ENCODE measurements around the gene RANBP17.
"Not testable (repeated sequence)": the region's sequence is repeated elsewhere in the genome, so short reads cannot be mapped to it uniquely, and the experiment has no call there.

The RANBP17 gene

GRCh38 chr5:170861917-170862766 is at the start of gene RANBP17:
Gene RANBP17 (plus strand): TSS chr5:170862018.
- no peak for DNase-seq

- no peak for DNase-seq
Observed at GRCh38 chr5:170813231-170813630, 48.6 kb upstream of the RANBP17 start.

DNA sequence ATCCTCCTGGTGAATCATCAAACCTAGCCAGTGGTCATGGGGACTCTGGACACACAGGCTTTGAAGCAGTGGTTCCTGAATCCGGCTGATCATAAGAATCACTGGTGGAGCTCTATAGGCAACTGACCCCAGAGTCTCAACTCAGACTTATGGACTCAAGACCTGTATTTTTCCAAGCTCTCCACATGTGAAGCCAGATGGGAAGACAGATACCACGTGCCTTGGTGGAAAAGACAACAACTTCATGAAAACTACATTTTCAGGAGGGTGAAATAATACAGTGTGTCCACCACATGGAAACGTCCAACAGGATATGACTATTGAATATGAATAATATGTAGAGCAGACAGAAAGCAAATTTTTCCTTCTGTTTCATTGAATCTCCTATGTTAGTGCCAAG is 44.6 kb upstream of the RANBP17 start:
- DNase-seq = no peak

- DNase-seq = no peak
Observed at GRCh38 chr5:170818232-170818631, 43.6 kb upstream of the RANBP17 start.

GRCh38 chr5:170819824-170820223 is 42.0 kb upstream of the RANBP17 start:
- DNase-seq = no peak

GRCh38 chr5:170821257-170821800 is 40.5 kb upstream of the RANBP17 start:
- no peak for DNase-seq

DNA sequence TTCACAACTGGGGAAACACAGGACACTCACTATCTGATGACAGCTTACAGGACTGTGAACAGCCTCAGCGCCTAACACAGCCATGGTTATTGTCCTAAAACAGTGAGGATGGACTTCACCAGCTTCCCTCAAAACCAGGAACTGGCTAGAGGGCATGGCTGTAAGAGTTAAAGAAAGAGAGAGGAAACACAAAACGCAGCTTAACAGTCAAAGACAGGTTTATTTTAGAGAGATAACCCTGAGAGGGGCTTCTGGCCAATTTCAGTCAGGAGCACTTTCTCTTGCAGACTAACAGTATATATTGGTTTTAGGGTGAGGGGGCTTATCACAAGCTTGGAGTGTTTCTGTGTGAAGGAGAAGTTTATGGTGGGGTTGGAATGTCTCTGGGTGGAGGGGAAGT is 35.7 kb upstream of the RANBP17 start:
- no peak for DNase-seq

- DNase-seq = no peak
Observed at GRCh38 chr5:170832241-170832640, 29.6 kb upstream of the RANBP17 start.

- not testable (repeated sequence) for DNase-seq
Observed at GRCh38 chr5:170833981-170834380, 27.8 kb upstream of the RANBP17 start.

- no peak for DNase-seq
Observed at GRCh38 chr5:170836226-170836625, 25.6 kb upstream of the RANBP17 start.

- DNase-seq = no peak
Observed at GRCh38 chr5:170843870-170844269, 17.9 kb upstream of the RANBP17 start.

DNA sequence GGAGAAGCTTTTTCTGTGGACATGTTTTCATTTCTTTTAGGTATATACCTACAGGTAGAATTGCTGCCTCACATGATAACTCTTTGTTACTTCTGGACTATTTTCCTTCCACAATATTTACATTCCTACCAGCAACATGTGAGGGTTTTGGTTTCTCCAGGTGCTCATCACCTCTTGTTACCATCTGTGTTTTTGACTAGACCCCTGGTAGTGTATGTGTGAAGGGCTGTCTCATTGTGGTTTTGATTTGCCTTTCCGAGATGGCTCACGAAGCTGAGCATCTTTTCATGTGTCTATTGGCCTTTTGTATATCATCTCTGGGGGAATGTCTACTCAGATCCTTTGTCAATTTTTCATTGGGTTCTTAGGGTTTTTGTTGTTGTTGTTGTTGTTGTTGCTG is 17.2 kb upstream of the RANBP17 start:
- DNase-seq = no peak

DNA sequence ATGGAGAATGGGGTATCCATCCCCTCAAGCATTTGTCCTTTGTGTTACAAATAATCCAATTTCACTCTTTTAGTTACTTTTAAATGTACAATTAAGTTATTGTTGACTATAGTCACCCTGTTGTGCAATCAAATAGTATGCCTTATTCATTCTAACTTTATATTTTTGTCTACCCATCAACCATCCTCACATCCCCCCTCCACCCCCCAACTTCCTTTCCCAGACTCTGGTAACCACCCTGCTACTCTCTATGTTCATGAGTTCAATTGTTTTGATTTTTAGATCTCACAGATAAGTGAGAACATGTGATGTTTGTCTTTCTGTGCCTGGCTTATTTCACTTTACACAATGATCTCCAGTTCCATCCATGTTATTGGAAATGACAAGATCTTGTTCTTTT is 15.4 kb upstream of the RANBP17 start:
- DNase-seq = no peak

GRCh38 chr5:170846846-170847245 is 15.0 kb upstream of the RANBP17 start:
- DNase-seq = no peak

DNA sequence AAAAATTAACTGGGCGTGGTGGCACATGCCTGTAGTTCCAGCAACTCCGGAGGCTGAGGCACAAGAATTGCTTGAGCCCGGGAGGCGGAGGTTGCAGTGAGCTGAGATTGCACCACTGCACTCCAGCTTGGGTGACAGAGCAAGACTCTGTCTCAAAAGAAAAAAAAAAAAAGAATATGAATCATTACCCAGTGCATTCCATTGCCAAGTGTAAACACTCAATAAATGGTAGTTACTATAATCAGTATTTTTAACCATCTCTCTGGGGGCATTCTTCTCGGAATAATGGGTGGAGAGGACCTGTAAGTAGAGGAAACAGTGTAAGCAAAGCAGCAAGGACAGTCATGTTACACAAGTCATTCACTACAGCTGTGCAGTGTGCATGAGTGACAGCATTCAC is 13.8 kb upstream of the RANBP17 start:
- no peak for DNase-seq

- no peak for DNase-seq
Observed at GRCh38 chr5:170849374-170849773, 12.4 kb upstream of the RANBP17 start.

GRCh38 chr5:170854566-170854965 is 7.3 kb upstream of the RANBP17 start:
- no peak for DNase-seq

- DNase-seq = no peak
Observed at GRCh38 chr5:170857066-170857465, 4.8 kb upstream of the RANBP17 start.

DNA sequence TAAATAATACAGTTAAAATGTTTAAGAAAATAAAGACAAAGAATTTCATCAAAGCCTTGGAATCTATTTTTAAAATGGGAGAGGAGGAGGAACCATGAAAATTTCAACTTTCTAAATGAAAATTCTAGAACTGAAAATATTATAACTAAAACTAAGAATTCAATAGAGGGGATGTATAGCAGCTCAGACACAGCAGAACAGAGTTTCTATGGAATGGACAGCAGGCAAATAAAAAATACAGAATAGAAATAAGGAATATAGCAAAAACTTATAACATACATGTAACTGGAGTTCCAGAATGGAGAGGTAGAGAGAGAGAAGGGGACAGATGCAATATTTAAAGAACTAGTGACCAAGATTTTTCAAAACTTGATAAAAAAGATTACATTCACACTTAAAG is 1.4 kb upstream of the RANBP17 start:
- DNase-seq = no peak

GRCh38 chr5:170860818-170861666 is 776 bp upstream of the RANBP17 start:
- DNase-seq = no peak

DNA sequence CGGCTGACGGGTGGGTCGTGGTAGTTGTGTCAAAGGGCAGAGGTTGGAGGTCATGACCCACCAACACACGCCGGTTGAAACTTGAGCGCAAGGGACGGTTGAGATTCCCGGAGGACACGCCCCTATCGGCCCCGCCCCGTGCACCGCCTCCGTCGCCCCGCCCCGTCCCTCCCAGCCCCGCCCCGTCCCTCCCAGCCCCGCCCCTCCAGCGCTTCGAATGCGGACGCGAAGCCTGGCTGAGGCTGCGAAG is 226 bp upstream of the RANBP17 start:
- peak; percentile 33 for DNase-seq

- DNase-seq = no peak
Observed at GRCh38 chr5:170863646-170864045, 1.8 kb downstream of the RANBP17 start.

DNA sequence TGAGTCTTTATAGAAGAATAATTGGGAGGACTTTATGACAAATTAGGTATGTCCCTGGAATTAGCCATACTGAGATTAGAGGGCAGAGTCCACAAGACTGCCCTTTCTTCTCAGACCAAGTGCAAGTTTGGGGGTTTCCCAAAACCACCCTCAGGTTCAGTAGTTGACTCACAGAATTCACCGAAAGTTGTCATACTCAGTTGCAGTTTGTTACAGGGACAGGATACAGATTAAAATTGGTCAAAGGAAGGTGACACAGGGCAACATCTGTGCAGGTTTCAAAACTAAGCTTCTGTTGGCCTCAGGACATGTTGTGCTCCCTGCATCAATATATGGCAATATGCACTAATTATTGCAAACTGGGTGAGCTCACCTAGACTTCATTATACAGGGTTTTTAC is 3.8 kb downstream of the RANBP17 start:
- no peak for DNase-seq

GRCh38 chr5:170867825-170868224 is 6.0 kb downstream of the RANBP17 start:
- DNase-seq = no peak
